Measurements from ENCODE around the gene CACNA1H.

Gene CACNA1H
- 0 to 0.25 (median 0.03) reads per million in 18 experiments for total RNA-seq

GRCh38 chr16:1152651-1153259 is at the start of gene CACNA1H:
TSS of gene CACNA1H (plus strand) at chr16:1153106. CDS start at chr16:1153738, 632 bp downstream.
- no peak for DNase-seq

- no peak for DNase-seq
Measured at GRCh38 chr16:1103636-1103980, 49.3 kb upstream of the CACNA1H start.

- DNase-seq: peak in 1 of 2 donors; percentile 26
Measured at GRCh38 chr16:1105888-1106620, 46.9 kb upstream of the CACNA1H start.

- no peak for DNase-seq
Measured at GRCh38 chr16:1106659-1107058, 46.2 kb upstream of the CACNA1H start.

GRCh38 chr16:1107141-1107540 is 45.8 kb upstream of the CACNA1H start:
- no peak for DNase-seq

DNA sequence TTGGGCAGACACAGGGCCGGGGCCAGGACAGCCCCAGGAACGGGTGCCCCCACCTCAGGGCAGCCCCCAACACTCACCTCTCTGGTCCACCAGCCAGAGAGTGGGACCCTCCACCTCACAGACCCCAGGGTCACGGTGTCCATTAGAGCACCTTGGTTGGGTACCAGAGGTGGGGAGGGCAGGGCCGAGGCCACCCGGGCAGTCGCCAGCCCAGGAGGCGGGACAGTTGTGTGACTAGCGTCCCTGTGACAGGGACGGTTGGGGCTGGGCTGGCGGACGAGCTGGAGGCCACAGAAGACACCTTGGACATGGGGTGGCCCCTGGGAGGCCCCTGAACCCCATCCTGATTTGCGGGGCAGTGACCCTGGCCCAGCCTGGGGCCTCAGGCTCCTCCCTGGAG is 45.2 kb upstream of the CACNA1H start:
- no peak for DNase-seq

DNA sequence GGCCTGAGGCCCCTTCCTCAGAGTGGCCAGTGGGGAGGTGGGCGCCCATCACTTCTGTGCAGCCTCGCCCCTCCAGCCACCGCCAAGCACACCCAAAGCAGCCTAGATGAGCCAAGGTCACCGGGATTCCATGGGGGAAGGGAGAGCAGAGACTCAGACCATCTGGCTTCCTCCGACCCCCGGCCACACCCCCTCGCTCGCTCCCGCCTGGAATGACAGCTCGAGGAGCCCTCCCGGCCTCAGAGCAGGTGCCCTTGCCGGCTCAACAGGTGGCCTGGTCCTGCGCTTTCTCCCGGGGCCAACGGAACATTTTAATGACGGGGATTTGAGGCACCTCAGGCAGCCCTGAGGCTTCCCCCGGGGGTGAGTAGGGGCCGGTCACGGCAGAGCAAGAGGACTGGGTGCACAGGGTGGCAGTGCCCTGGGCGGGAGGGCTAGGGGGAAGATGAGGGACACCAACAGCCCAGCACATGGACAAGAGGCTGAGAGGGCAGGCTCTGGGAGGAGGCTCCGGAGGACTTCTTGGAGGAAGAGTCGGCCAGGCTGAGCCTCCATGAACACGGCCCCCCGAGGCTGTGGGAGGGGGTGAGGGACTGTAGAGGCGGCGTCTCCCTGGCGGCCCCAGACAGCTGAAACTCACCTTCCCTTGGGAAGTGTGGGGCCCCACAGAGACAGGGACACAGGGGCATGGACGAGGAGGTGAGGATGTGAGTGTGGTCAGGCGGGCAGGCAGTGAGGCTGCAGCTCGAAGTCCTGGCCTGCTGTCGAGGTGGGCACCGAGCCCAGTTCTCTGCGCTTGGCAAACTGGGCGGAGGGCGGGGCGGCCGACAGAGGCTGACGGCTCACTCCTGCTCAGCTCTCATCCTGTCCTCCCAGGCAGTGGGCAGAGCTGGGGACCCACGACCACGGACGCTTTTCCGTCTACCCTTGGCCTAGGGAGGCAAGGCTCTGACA is 44.3 kb upstream of the CACNA1H start:
- DNase-seq: no peak

DNA sequence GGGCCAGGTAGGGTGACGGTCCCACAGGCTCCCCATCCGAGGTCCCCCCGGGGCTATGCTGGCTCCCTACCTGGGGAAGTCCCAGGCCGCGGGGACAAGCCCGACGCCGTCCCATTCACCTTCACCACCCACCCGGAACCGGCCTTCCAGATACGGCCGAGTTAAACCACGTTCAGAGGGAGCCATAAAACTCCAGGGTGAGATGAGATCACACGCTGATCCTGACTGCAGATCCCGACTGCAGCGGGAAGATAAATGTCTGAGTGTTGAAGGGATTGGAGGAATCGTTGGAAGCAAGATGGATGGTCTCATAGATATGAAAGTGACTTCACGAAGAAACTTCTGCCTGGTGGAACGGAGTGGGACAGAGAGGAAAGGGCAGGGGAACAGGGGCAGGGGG is 43.3 kb upstream of the CACNA1H start:
- no peak for DNase-seq

DNA sequence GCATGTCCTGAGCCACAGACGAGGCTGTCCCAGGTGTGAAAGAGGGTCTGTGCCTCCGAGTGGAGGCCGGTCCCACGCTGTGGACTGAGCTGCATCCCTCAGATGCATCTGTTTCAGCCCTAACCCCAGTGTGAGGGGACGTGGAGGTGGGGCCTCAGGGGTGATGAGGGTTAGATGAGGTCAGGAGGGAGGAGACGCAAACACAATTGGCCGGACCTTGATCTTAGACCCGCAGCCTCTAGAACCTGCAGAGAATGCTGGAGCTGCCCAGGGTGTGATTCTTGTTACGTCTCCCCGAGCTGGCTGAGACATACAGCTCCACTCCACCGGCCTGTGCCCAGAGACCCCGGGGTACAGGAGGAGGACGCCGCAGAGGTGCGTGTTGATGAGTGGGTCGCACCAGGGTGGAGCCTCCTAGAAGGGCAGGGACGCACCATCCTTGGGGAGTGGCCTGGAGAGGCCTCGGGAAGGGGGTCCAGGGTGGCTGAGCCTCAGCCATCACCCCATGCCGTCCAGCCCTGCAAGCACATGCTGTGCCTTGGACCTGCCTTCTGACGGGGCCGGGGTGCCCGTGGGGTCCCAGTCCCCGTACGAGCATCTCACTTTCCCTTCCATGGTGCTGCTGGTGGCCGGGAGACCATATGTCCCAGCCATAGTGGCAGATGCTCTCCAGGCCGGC is 40.3 kb upstream of the CACNA1H start:
- DNase-seq: no peak

GRCh38 chr16:1113489-1113888 is 39.4 kb upstream of the CACNA1H start:
- no peak for DNase-seq

DNA sequence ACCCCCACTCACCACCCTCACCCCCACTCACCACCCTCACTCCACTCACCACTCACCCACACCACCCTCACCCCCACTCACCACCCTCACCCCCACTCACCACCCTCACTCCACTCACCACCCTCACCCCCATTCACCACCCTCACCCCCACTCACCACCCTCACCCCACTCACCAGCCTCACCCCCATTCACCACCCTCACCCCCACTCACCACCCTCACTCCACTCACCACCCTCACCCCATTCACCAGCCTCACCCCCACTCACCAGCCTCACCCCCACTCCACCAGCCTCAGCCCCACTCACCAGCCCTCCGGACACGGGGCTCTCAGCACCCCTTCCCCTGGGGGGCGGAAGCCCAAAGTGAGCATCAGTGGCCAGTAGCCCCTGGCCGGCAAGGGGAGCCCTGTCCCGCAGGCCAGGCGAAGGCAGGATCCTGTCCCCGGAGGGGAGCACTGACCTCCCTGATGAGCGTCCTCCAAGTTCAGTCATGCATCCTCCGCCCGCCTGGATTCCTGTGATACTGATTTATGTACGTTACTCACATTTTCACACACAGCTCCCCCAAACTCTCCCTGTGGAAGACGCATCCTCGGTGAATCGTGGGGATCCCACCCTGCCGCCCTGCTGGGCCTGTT is 38.9 kb upstream of the CACNA1H start:
- DNase-seq: no peak

GRCh38 chr16:1116693-1117077 is 36.2 kb upstream of the CACNA1H start:
- DNase-seq: no peak

DNA sequence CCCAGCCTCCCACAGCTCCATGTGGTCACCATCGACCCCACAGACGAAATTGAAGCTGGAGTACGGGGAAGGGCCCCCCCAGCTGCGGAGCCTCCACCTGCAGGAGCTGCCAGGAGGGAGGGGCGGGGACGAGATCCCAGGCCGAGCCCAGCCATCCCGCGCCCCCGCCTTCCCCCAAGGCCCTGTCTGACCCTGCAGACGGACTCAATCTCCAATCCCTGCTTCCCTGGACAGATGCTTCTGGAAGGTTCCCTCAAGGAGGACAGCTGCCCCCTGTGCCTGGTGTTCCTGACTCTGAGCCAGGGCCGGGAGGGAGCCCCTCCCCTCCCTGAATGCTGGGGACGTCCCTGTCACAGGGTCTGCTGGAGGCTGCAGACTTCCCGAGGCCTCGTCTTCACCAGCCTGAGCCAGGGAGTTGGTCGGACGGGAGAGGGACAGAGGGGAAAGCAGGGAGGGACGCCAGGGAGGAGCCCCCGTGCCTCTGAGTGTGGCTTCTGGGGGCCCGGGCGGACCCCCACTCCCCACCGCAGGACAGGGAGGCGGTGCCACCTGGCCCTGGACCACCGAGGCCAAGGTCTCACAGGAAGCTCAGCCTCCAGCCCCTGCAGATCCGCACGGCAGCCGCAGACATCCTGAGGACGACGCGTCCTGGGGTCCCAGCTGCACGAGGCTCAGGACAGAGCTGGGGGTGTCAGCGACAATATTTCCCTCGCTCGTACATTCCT is 35.6 kb upstream of the CACNA1H start:
- DNase-seq: no peak

GRCh38 chr16:1117926-1118325 is 35.0 kb upstream of the CACNA1H start:
- no peak for DNase-seq

GRCh38 chr16:1119129-1119528 is 33.8 kb upstream of the CACNA1H start:
- DNase-seq: no peak

- no peak for DNase-seq
Measured at GRCh38 chr16:1119766-1120576, 32.9 kb upstream of the CACNA1H start.

- DNase-seq: no peak
Measured at GRCh38 chr16:1120577-1120941, 32.3 kb upstream of the CACNA1H start.

- DNase-seq: no peak
Measured at GRCh38 chr16:1121009-1121408, 31.9 kb upstream of the CACNA1H start.

DNA sequence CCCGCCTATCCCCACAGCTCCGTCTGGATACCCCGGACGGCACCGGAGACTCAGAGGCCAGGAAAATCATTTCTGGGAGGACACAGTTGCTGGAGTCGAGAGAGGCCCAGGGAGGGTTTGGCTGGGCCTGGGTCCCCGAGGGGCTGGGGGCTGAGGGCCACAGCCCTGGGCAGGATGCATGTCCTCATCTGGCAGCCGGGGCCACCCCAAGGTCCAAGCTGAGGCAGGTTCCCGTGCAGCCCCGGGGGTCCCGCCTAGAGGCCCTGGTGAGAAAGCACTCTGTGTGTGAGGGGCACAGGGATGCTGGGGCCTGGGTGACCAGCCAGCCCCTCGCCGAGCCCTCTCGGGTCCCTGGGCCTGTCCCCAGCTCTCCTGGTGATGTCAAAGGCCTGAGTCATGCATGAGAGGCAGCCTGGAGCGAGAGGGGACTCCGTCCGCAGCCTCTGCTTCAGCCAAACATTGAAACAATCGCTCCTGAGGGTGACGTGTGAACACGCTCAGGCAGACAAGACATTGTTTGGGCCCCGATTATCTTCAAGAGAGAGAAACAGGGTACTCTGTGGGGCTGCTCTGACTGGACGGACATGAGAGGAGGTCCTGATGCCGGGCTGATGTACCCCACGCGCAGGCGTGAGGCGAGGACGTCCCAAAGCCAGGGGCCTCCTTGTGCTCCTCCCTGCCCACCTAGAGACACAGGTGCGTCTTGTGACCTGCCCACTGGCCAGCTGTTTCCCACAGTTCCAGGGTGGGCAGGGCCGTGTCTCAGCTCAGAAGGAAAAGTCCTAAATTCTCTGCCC is 31.1 kb upstream of the CACNA1H start:
- no peak for DNase-seq

DNA sequence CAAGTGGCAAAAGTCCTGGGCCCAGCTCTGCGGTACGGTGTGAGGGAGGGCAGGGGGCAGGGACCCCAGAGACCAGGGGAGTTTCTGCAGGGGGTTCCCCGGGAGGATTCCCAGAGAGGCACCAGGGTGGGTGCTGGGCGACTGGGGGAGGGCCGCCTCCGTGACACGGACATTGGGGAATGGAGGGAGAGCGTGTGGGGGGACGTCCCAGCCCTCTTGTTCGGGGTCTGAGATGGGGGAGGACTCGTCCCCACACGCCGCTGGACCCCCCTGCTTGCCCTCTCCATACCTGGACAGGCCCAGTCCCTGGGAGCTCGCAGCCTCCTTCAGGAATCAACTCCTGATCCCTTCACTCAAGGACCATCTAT is 30.5 kb upstream of the CACNA1H start:
- no peak for DNase-seq
